ENCODE measurements around the gene RNF225.

The RNF225 gene

GRCh38 chr19:58406818-58407657 lies 11.6 kb downstream of the RNF225 start:
- DNase-seq (ENCODE audit: insufficient read length, low spot score) (no peak), FAIRE-seq (no peak)
- TF ChIP-seq TAF1 (IDR thresholded peaks at IDR 0.05; ENCODE audit: low read depth, low read length): no peak
- TF ChIP-seq POLR2A (IDR thresholded peaks at IDR 0.05; ENCODE audit: low read depth, low read length): no peak
- TF ChIP-seq PAX5 (IDR thresholded peaks at IDR 0.05; ENCODE audit: insufficient read depth, low read length, severe bottlenecking): no peak
- TF ChIP-seq SPI1 (IDR thresholded peaks at IDR 0.05; ENCODE audit: low read depth, low read length): no peak
- TF ChIP-seq POU2F2 (IDR thresholded peaks at IDR 0.05; ENCODE audit: low read depth, low read length): no peak
- no peak for TF ChIP-seq POLR2AphosphoS5 (IDR thresholded peaks at IDR 0.05; ENCODE audit: low read depth, low read length)

- DNase-seq (ENCODE audit: insufficient read length, low spot score) (no peak), FAIRE-seq (no peak)
- TF ChIP-seq POLR2A (IDR thresholded peaks at IDR 0.05; ENCODE audit: low read depth, low read length) (no peak), POU2F2 (IDR thresholded peaks at IDR 0.05; ENCODE audit: low read depth, low read length) (no peak), PAX5 (IDR thresholded peaks at IDR 0.05; ENCODE audit: insufficient read depth, low read length, severe bottlenecking) (no peak), POLR2AphosphoS5 (IDR thresholded peaks at IDR 0.05; ENCODE audit: low read depth, low read length) (no peak), TAF1 (IDR thresholded peaks at IDR 0.05; ENCODE audit: low read depth, low read length) (no peak), SPI1 (IDR thresholded peaks at IDR 0.05; ENCODE audit: low read depth, low read length) (no peak)
These were observed 12.2 kb downstream of the RNF225 start for GRCh38 chr19:58407658-58408151.

- peak; percentile 96 for DNase-seq (ENCODE audit: insufficient read length, low spot score)
- FAIRE-seq: peak; percentile 94
- TF ChIP-seq POLR2A (IDR thresholded peaks at IDR 0.05; ENCODE audit: low read depth, low read length): peak; percentile 57; the same call in 1 of the 2 replicates
- no peak for TF ChIP-seq POU2F2 (IDR thresholded peaks at IDR 0.05; ENCODE audit: low read depth, low read length)
- peak; percentile 76; the same call in 1 of the 2 replicates for TF ChIP-seq POLR2AphosphoS5 (IDR thresholded peaks at IDR 0.05; ENCODE audit: low read depth, low read length)
- peak; percentile 79 for TF ChIP-seq TAF1 (IDR thresholded peaks at IDR 0.05; ENCODE audit: low read depth, low read length)
- TF ChIP-seq SPI1 (IDR thresholded peaks at IDR 0.05; ENCODE audit: low read depth, low read length): no peak
- peak; percentile 70 for TF ChIP-seq PAX5 (IDR thresholded peaks at IDR 0.05; ENCODE audit: insufficient read depth, low read length, severe bottlenecking)
These were observed 12.9 kb downstream of the RNF225 start, which contains the start of gene ZNF584 for GRCh38 chr19:58408152-58409009. TSS of gene ZNF584 (plus strand) at chr19:58408649. CDS start at chr19:58409148, 499 bp downstream.

GRCh38 chr19:58409010-58409790 lies 13.7 kb downstream of the RNF225 start:
- no peak for DNase-seq (ENCODE audit: insufficient read length, low spot score)
- FAIRE-seq: no peak
- TF ChIP-seq TAF1 (IDR thresholded peaks at IDR 0.05; ENCODE audit: low read depth, low read length) (no peak), POLR2AphosphoS5 (IDR thresholded peaks at IDR 0.05; ENCODE audit: low read depth, low read length) (no peak), POLR2A (IDR thresholded peaks at IDR 0.05; ENCODE audit: low read depth, low read length) (no peak), POU2F2 (IDR thresholded peaks at IDR 0.05; ENCODE audit: low read depth, low read length) (no peak), SPI1 (IDR thresholded peaks at IDR 0.05; ENCODE audit: low read depth, low read length) (no peak), PAX5 (IDR thresholded peaks at IDR 0.05; ENCODE audit: insufficient read depth, low read length, severe bottlenecking) (no peak)

GRCh38 chr19:58416604-58417003 lies 21.1 kb downstream of the RNF225 start:
- DNase-seq (ENCODE audit: insufficient read length, low spot score) (no peak), FAIRE-seq (no peak)
- TF ChIP-seq SPI1 (IDR thresholded peaks at IDR 0.05; ENCODE audit: low read depth, low read length) (no peak), POLR2AphosphoS5 (IDR thresholded peaks at IDR 0.05; ENCODE audit: low read depth, low read length) (no peak), POU2F2 (IDR thresholded peaks at IDR 0.05; ENCODE audit: low read depth, low read length) (no peak)

- FAIRE-seq (no peak), DNase-seq (ENCODE audit: insufficient read length, low spot score) (no peak)
- TF ChIP-seq SPI1 (IDR thresholded peaks at IDR 0.05; ENCODE audit: low read depth, low read length) (no peak), TAF1 (IDR thresholded peaks at IDR 0.05; ENCODE audit: low read depth, low read length) (no peak), PAX5 (IDR thresholded peaks at IDR 0.05; ENCODE audit: insufficient read depth, low read length, severe bottlenecking) (no peak), POU2F2 (IDR thresholded peaks at IDR 0.05; ENCODE audit: low read depth, low read length) (no peak), POLR2A (IDR thresholded peaks at IDR 0.05; ENCODE audit: low read depth, low read length) (no peak), POLR2AphosphoS5 (IDR thresholded peaks at IDR 0.05; ENCODE audit: low read depth, low read length) (no peak)
These were observed 21.6 kb downstream of the RNF225 start for GRCh38 chr19:58417071-58417470.

GRCh38 chr19:58428617-58429016 lies 33.2 kb downstream of the RNF225 start:
- no peak for FAIRE-seq
- DNase-seq (ENCODE audit: insufficient read length, low spot score): no peak
- TF ChIP-seq POU2F2 (IDR thresholded peaks at IDR 0.05; ENCODE audit: low read depth, low read length): no peak
- no peak for TF ChIP-seq POLR2A (IDR thresholded peaks at IDR 0.05; ENCODE audit: low read depth, low read length)
- TF ChIP-seq SPI1 (IDR thresholded peaks at IDR 0.05; ENCODE audit: low read depth, low read length): no peak

- TF ChIP-seq SPI1 (IDR thresholded peaks at IDR 0.05; ENCODE audit: low read depth, low read length) (no peak), PAX5 (IDR thresholded peaks at IDR 0.05; ENCODE audit: insufficient read depth, low read length, severe bottlenecking) (no peak), POU2F2 (IDR thresholded peaks at IDR 0.05; ENCODE audit: low read depth, low read length) (no peak), TAF1 (IDR thresholded peaks at IDR 0.05; ENCODE audit: low read depth, low read length) (no peak), POLR2A (IDR thresholded peaks at IDR 0.05; ENCODE audit: low read depth, low read length) (no peak), POLR2AphosphoS5 (IDR thresholded peaks at IDR 0.05; ENCODE audit: low read depth, low read length) (no peak)
- FAIRE-seq (no peak), DNase-seq (ENCODE audit: insufficient read length, low spot score) (no peak)
These were observed 34.3 kb downstream of the RNF225 start for GRCh38 chr19:58429745-58430144.
